Dendritic cell treated with granulocyte-macrophage colony-stimulating factor and Interleukin-4, amounts not matched to agents 40 ng/mL and 50 ng/mL, for 4 days (primary cell): ENCODE results near the gene TRDN.

Source experiments
- H3K27ac Mint-ChIP-seq: one replicate; pipeline ENCODE4 v1.8.0; 2022; ENCODE audit warnings: mild to moderate bottlenecking, mixed read lengths
- H3K27me3 Mint-ChIP-seq: one replicate; pipeline ENCODE4 v1.8.0; 2022; ENCODE audit warnings: mild to moderate bottlenecking, mixed read lengths
- H3K36me3 Mint-ChIP-seq: one replicate; pipeline ENCODE4 v1.8.0; 2022; ENCODE audit warnings: low read depth, mixed read lengths
- H3K4me1 Mint-ChIP-seq: one replicate; pipeline ENCODE4 v1.8.0; 2022; ENCODE audit warnings: low read depth, mixed read lengths
- H3K4me3 Mint-ChIP-seq: one replicate; pipeline ENCODE4 v1.8.0; 2022; ENCODE audit warnings: mild to moderate bottlenecking, moderate library complexity, mixed read lengths
- H3K9me3 Mint-ChIP-seq: one replicate; pipeline ENCODE4 v1.8.0; 2022; ENCODE audit warnings: mixed read lengths
- intact Hi-C: fragments of 100-400 bp; cut with micrococcal nuclease; formaldehyde crosslinking; loops from one replicate; pipeline ENCODE4 v1.15.0; 2022

Gene TRDN

GRCh38 chr6:123648723-123649122 is 12.0 kb upstream of the TRDN start:
- intact Hi-C loops = no loop called here
- Mint-ChIP-seq H3K36me3 (no peaks in the 10 kb centered on the region), H3K27ac (no peak overlapping the region), H3K4me1 (no peaks in the 10 kb centered on the region), H3K9me3 (no peaks in the 10 kb centered on the region), H3K27me3 (no peaks in the 10 kb centered on the region), H3K4me3 (no peak overlapping the region)

GRCh38 chr6:123648020-123648580 is 11.3 kb upstream of the TRDN start:
- Mint-ChIP-seq H3K27ac (no peak overlapping the region), H3K27me3 (no peaks in the 10 kb centered on the region), H3K36me3 (no peaks in the 10 kb centered on the region), H3K4me1 (no peaks in the 10 kb centered on the region), H3K9me3 (peaks cover 5% of the 10 kb centered on the region), H3K4me3 (no peak overlapping the region)
- intact Hi-C loops = no loop called here

- no peaks in the 10 kb centered on the region for H3K36me3 Mint-ChIP-seq
- intact Hi-C loops = no loop called here
- no peaks in the 10 kb centered on the region for H3K4me1 Mint-ChIP-seq
- H3K27me3 Mint-ChIP-seq = no peaks in the 10 kb centered on the region
- no peak overlapping the region for H3K27ac Mint-ChIP-seq
- no peak overlapping the region for H3K4me3 Mint-ChIP-seq
- H3K9me3 Mint-ChIP-seq = peaks cover 9% of the 10 kb centered on the region
These were observed 4.7 kb upstream of the TRDN start for GRCh38 chr6:123641497-123641896.

- H3K4me1 Mint-ChIP-seq = no peaks in the 10 kb centered on the region
- no peaks in the 10 kb centered on the region for H3K27me3 Mint-ChIP-seq
- H3K27ac Mint-ChIP-seq = no peak overlapping the region
- H3K36me3 Mint-ChIP-seq = no peaks in the 10 kb centered on the region
- H3K9me3 Mint-ChIP-seq = peaks cover 9% of the 10 kb centered on the region
- H3K4me3 Mint-ChIP-seq = no peak overlapping the region
- intact Hi-C loops = no loop called here
These were observed 3.9 kb upstream of the TRDN start for GRCh38 chr6:123640567-123641187.

- Mint-ChIP-seq H3K27ac (no peak overlapping the region), H3K9me3 (peaks cover 9% of the 10 kb centered on the region), H3K4me3 (no peak overlapping the region), H3K27me3 (no peaks in the 10 kb centered on the region), H3K4me1 (no peaks in the 10 kb centered on the region), H3K36me3 (no peaks in the 10 kb centered on the region)
- intact Hi-C loops = no loop called here
These were observed 2.1 kb upstream of the TRDN start for GRCh38 chr6:123638865-123639264.

- Mint-ChIP-seq H3K9me3 (no peaks in the 10 kb centered on the region), H3K4me3 (no peak overlapping the region), H3K4me1 (no peaks in the 10 kb centered on the region), H3K27ac (no peak overlapping the region), H3K36me3 (no peaks in the 10 kb centered on the region), H3K27me3 (no peaks in the 10 kb centered on the region)
- intact Hi-C loops = no loop called here
These were observed 468 bp downstream of the TRDN start for GRCh38 chr6:123636282-123636681.

GRCh38 chr6:123635567-123635966 is 1.2 kb downstream of the TRDN start:
- intact Hi-C loops = no loop called here
- no peaks in the 10 kb centered on the region for H3K4me1 Mint-ChIP-seq
- no peaks in the 10 kb centered on the region for H3K9me3 Mint-ChIP-seq
- H3K36me3 Mint-ChIP-seq = no peaks in the 10 kb centered on the region
- H3K27ac Mint-ChIP-seq = no peak overlapping the region
- no peak overlapping the region for H3K4me3 Mint-ChIP-seq
- H3K27me3 Mint-ChIP-seq = no peaks in the 10 kb centered on the region

GRCh38 chr6:123635144-123635543 is 1.6 kb downstream of the TRDN start:
- Mint-ChIP-seq H3K36me3 (no peaks in the 10 kb centered on the region), H3K27ac (no peak overlapping the region), H3K4me1 (no peaks in the 10 kb centered on the region), H3K4me3 (no peak overlapping the region), H3K9me3 (no peaks in the 10 kb centered on the region), H3K27me3 (no peaks in the 10 kb centered on the region)
- intact Hi-C loops = no loop called here

- Mint-ChIP-seq H3K27ac (no peak overlapping the region), H3K27me3 (no peaks in the 10 kb centered on the region), H3K36me3 (no peaks in the 10 kb centered on the region), H3K9me3 (no peaks in the 10 kb centered on the region), H3K4me1 (no peaks in the 10 kb centered on the region), H3K4me3 (no peak overlapping the region)
- intact Hi-C loops = no loop called here
These were observed 4.1 kb downstream of the TRDN start for GRCh38 chr6:123632641-123633040.

GRCh38 chr6:123629258-123629941 is 7.3 kb downstream of the TRDN start:
- Mint-ChIP-seq H3K27ac (no peak overlapping the region), H3K9me3 (no peaks in the 10 kb centered on the region), H3K4me1 (no peaks in the 10 kb centered on the region), H3K4me3 (no peak overlapping the region), H3K36me3 (no peaks in the 10 kb centered on the region), H3K27me3 (no peaks in the 10 kb centered on the region)
- intact Hi-C loops = no loop called here

GRCh38 chr6:123625696-123626095 is 11.1 kb downstream of the TRDN start:
- no peak overlapping the region for H3K4me3 Mint-ChIP-seq
- no peaks in the 10 kb centered on the region for H3K27me3 Mint-ChIP-seq
- H3K36me3 Mint-ChIP-seq = no peaks in the 10 kb centered on the region
- H3K4me1 Mint-ChIP-seq = no peaks in the 10 kb centered on the region
- intact Hi-C loops = no loop called here
- H3K27ac Mint-ChIP-seq = no peak overlapping the region
- no peaks in the 10 kb centered on the region for H3K9me3 Mint-ChIP-seq

GRCh38 chr6:123622780-123623179 is 14.0 kb downstream of the TRDN start:
- Mint-ChIP-seq H3K27ac (no peak overlapping the region), H3K4me1 (no peaks in the 10 kb centered on the region), H3K36me3 (no peaks in the 10 kb centered on the region), H3K9me3 (no peaks in the 10 kb centered on the region), H3K4me3 (no peak overlapping the region), H3K27me3 (no peaks in the 10 kb centered on the region)
- intact Hi-C loops = no loop called here

- intact Hi-C loops = no loop called here
- no peaks in the 10 kb centered on the region for H3K4me1 Mint-ChIP-seq
- H3K4me3 Mint-ChIP-seq = no peak overlapping the region
- no peak overlapping the region for H3K27ac Mint-ChIP-seq
- no peaks in the 10 kb centered on the region for H3K27me3 Mint-ChIP-seq
- H3K9me3 Mint-ChIP-seq = no peaks in the 10 kb centered on the region
- H3K36me3 Mint-ChIP-seq = no peaks in the 10 kb centered on the region
These were observed 17.6 kb downstream of the TRDN start for GRCh38 chr6:123619156-123619555.

GRCh38 chr6:123616942-123617341 is 19.8 kb downstream of the TRDN start:
- intact Hi-C loops = no loop called here
- H3K4me3 Mint-ChIP-seq = no peak overlapping the region
- H3K4me1 Mint-ChIP-seq = no peaks in the 10 kb centered on the region
- H3K9me3 Mint-ChIP-seq = no peaks in the 10 kb centered on the region
- H3K36me3 Mint-ChIP-seq = no peaks in the 10 kb centered on the region
- no peak overlapping the region for H3K27ac Mint-ChIP-seq
- H3K27me3 Mint-ChIP-seq = no peaks in the 10 kb centered on the region

- H3K4me3 Mint-ChIP-seq = no peak overlapping the region
- no peaks in the 10 kb centered on the region for H3K4me1 Mint-ChIP-seq
- intact Hi-C loops = no loop called here
- no peak overlapping the region for H3K27ac Mint-ChIP-seq
- no peaks in the 10 kb centered on the region for H3K9me3 Mint-ChIP-seq
- no peaks in the 10 kb centered on the region for H3K36me3 Mint-ChIP-seq
- no peaks in the 10 kb centered on the region for H3K27me3 Mint-ChIP-seq
These were observed 20.7 kb downstream of the TRDN start for GRCh38 chr6:123616016-123616415.
